ENCODE data around the gene LPIN2.

The LPIN2 gene, protein sequence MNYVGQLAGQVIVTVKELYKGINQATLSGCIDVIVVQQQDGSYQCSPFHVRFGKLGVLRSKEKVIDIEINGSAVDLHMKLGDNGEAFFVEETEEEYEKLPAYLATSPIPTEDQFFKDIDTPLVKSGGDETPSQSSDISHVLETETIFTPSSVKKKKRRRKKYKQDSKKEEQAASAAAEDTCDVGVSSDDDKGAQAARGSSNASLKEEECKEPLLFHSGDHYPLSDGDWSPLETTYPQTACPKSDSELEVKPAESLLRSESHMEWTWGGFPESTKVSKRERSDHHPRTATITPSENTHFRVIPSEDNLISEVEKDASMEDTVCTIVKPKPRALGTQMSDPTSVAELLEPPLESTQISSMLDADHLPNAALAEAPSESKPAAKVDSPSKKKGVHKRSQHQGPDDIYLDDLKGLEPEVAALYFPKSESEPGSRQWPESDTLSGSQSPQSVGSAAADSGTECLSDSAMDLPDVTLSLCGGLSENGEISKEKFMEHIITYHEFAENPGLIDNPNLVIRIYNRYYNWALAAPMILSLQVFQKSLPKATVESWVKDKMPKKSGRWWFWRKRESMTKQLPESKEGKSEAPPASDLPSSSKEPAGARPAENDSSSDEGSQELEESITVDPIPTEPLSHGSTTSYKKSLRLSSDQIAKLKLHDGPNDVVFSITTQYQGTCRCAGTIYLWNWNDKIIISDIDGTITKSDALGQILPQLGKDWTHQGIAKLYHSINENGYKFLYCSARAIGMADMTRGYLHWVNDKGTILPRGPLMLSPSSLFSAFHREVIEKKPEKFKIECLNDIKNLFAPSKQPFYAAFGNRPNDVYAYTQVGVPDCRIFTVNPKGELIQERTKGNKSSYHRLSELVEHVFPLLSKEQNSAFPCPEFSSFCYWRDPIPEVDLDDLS

DNA sequence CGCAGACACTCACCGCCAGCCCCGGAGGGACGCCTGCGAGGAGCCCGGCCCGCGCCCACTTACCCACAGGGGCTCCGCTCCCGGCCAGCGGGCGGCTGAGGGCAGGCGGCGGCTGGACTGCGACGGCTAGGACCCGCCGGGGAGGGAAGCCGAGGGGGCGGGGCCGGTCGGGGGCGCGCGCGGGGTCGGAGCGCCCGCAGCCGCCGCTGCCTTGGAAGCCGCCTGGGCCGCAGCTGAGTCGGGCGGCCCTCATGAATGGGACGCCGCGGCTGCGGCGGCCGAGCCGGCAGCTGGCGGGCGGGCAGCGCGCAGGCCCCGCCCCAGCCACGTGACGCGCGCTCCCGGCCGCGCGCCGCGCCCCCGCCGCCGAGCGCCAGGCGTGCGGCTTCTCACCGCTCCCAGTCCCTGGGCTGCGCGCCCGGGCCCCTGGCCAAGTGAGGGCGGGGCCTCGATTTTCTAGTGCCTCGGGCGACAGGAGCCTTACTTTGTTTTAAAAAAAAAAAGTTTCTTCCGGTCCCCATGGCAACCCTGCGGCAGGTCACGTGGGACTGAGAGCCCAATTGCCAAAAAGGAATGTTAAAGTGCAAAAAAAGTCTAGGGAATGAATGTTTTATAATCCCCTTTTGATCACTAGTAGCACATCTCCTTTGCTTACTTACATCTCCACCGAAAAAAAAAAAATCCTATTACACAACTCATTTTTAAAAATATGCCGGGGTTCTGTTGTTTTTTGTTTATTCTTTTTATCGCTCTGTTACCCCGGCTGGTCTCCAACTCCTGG is at the start of gene LPIN2:
TSS of gene LPIN2 (minus strand) at position 121 of the 781 bp plus-strand sequence. CDS start 52,304 bp downstream, outside the sequence.
- Histone ChIP-seq H3K4me1 (ENCODE audit: insufficient read depth, low read length) (peaks cover 28% of the 10 kb centered on the region), H2AFZ (ENCODE audit: low read depth, low read length) (peak within 1 kb of the TSS; percentile 80), H3K9ac (ENCODE audit: low read depth, low read length) (peak within 1 kb of the TSS; percentile 84), H3K4me2 (ENCODE audit: insufficient read depth, low read length) (peak within 1 kb of the TSS; percentile 88), H3K27ac (ENCODE audit: low read length) (peak within 1 kb of the TSS; percentile 72), H4K20me1 (ENCODE audit: insufficient read depth, low read length) (peaks cover 17% of the 10 kb centered on the region), H3K79me2 (ENCODE audit: insufficient read depth, low read length) (peaks cover 35% of the 10 kb centered on the region), H3K36me3 (ENCODE audit: insufficient read depth, low read length) (peaks cover 15% of the 10 kb centered on the region), H3K4me3 (ENCODE audit: low read depth in 1 of 2, low read length in 2 of 2) (peak within 1 kb of the TSS; percentile 69 to 75), H3K9me3 (ENCODE audit: insufficient read depth, low read length, severe bottlenecking) (no peaks in the 10 kb centered on the region), H3K27me3 (ENCODE audit: insufficient read depth, low read length, poor library complexity) (peaks cover 3% of the 10 kb centered on the region)
- ATAC-seq (ENCODE audit: insufficient read depth, low read depth): peak; percentile 83
- TF ChIP-seq EZH2 (IDR thresholded peaks at IDR 0.05; ENCODE audit: borderline replicate concordance, low read depth, low read length, severe bottlenecking): no peak
- TF ChIP-seq, protein P1, sequence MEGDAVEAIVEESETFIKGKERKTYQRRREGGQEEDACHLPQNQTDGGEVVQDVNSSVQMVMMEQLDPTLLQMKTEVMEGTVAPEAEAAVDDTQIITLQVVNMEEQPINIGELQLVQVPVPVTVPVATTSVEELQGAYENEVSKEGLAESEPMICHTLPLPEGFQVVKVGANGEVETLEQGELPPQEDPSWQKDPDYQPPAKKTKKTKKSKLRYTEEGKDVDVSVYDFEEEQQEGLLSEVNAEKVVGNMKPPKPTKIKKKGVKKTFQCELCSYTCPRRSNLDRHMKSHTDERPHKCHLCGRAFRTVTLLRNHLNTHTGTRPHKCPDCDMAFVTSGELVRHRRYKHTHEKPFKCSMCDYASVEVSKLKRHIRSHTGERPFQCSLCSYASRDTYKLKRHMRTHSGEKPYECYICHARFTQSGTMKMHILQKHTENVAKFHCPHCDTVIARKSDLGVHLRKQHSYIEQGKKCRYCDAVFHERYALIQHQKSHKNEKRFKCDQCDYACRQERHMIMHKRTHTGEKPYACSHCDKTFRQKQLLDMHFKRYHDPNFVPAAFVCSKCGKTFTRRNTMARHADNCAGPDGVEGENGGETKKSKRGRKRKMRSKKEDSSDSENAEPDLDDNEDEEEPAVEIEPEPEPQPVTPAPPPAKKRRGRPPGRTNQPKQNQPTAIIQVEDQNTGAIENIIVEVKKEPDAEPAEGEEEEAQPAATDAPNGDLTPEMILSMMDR (IDR thresholded peaks at IDR 0.05; ENCODE audit: borderline replicate concordance, extremely low read depth, low read length, poor library complexity, severe bottlenecking): no peak
- peak; percentile 97 for DNase-seq

DNA sequence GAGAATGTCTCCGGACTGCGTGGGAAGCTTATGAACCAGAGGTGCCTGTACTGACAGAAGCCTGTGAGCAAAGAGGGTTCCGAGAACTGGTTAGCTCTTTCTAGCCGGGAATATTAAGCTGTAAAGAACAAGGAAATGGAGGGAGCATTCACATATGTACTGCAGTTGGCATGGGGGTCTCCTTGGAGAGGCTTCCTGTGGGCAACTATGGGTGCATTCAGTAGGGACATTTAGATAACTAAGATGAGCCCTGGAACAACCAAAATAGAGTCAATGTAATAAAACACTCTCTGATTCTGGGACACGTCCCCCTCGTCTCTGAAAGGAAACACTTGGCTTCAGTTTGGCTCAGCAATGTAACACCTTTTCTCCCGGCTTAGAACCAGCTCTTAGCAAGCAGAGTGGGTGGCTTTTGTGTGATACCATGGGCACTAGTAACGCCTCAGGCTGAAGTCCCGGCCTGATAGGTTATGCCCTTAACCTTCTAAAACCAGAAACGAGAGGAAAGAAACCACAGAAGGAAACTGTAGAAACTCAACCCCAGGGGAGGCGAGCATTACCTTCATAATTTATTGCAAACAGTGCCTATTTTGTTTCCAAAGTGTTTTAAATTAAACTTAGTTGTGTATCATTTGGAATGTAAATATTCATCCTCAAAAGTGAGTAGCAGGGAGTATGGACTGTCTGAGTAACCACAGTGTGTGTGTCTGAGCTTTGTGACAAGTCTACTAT is 48.8 kb upstream of the LPIN2 start:
- TF ChIP-seq, protein P1 (IDR thresholded peaks at IDR 0.05; ENCODE audit: borderline replicate concordance, extremely low read depth, low read length, poor library complexity, severe bottlenecking): no peak
- no peak for TF ChIP-seq EZH2 (IDR thresholded peaks at IDR 0.05; ENCODE audit: borderline replicate concordance, low read depth, low read length, severe bottlenecking)
- Histone ChIP-seq H3K27ac (ENCODE audit: low read length) (peak overlapping the region; percentile 42; the same call in 1 of the 2 replicates), H3K27me3 (ENCODE audit: insufficient read depth, low read length, poor library complexity) (no peaks in the 10 kb centered on the region), H3K9ac (ENCODE audit: low read depth, low read length) (no peak overlapping the region), H3K4me1 (ENCODE audit: insufficient read depth, low read length) (peaks cover 39% of the 10 kb centered on the region), H4K20me1 (ENCODE audit: insufficient read depth, low read length) (no peaks in the 10 kb centered on the region), H3K36me3 (ENCODE audit: insufficient read depth, low read length) (no peaks in the 10 kb centered on the region), H3K4me3 (ENCODE audit: low read depth in 1 of 2, low read length in 2 of 2) (no peak overlapping the region), H3K4me2 (ENCODE audit: insufficient read depth, low read length) (no peak overlapping the region), H3K79me2 (ENCODE audit: insufficient read depth, low read length) (no peaks in the 10 kb centered on the region), H3K9me3 (ENCODE audit: insufficient read depth, low read length, severe bottlenecking) (no peaks in the 10 kb centered on the region), H2AFZ (ENCODE audit: low read depth, low read length) (no peak overlapping the region)
- peak; percentile 32 for DNase-seq
- peak; percentile 38 for ATAC-seq (ENCODE audit: insufficient read depth, low read depth)
